H9 (cell line): Measurements from ENCODE around the gene AR. TPM values are rescaled to one million over a fixed set of nuclear protein-coding genes. Genes with fewer than 3 reads are reported as not detected.

Experiments used
- DNase-seq: peaks from one replicate; pipeline ENCODE4 v3.0.0-alpha.2; 2017
- H2AFZ ChIP-seq: one replicate; pipeline ENCODE4 v1.6.1; 2013; ENCODE audit warnings: mild to moderate bottlenecking, low read length, control low read depth, moderate library complexity
- H2AK5ac ChIP-seq: 2 replicates; pipeline ENCODE4 v1.6.1; 2013; ENCODE audit warnings: low read length, control low read depth, mixed read lengths; ENCODE audit not compliant: insufficient read length
- H2BK120ac ChIP-seq: one replicate; pipeline ENCODE4 v1.6.1; 2013; ENCODE audit warnings: low read depth, mild to moderate bottlenecking, low read length, control low read depth, inconsistent platforms; ENCODE audit not compliant: poor library complexity, severe bottlenecking
- H2BK12ac ChIP-seq: 2 replicates; pipeline ENCODE4 v1.6.1; 2013; ENCODE audit warnings: low read length, control low read depth, mixed read lengths, low read depth; ENCODE audit not compliant: insufficient read length
- H2BK15ac ChIP-seq: 2 replicates; pipeline ENCODE4 v1.6.1; 2013; ENCODE audit warnings: low read depth, low read length, control low read depth
- H2BK20ac ChIP-seq: one replicate; pipeline ENCODE4 v1.6.1; 2013; ENCODE audit warnings: low read depth, mild to moderate bottlenecking, low read length, control low read depth, inconsistent platforms; ENCODE audit not compliant: poor library complexity, severe bottlenecking
- H2BK5ac ChIP-seq: 2 replicates; pipeline ENCODE4 v1.6.1; 2013; ENCODE audit warnings: low read length, control low read depth, mixed read lengths; ENCODE audit not compliant: insufficient read length
- H3K14ac ChIP-seq: 2 replicates; pipeline ENCODE4 v1.6.1; 2013; ENCODE audit warnings: low read length, control low read depth; ENCODE audit not compliant: insufficient read depth
- H3K18ac ChIP-seq: 2 replicates; pipeline ENCODE4 v1.6.1; 2013; ENCODE audit warnings: low read depth, mild to moderate bottlenecking, mixed read lengths, low read length, control low read depth; ENCODE audit not compliant: insufficient read length
- H3K23ac ChIP-seq: 2 replicates; pipeline ENCODE4 v1.6.1; 2013; ENCODE audit warnings: low read length, control low read depth, mixed read lengths, low read depth; ENCODE audit not compliant: insufficient read length
- H3K23me2 ChIP-seq: 2 replicates; pipeline ENCODE4 v1.6.1; 2013; ENCODE audit warnings: low read depth, mild to moderate bottlenecking, mixed read lengths, low read length, control low read depth; ENCODE audit not compliant: insufficient read length, poor library complexity, severe bottlenecking
- H3K27ac ChIP-seq: 2 replicates; pipeline ENCODE4 v1.5.1; 2013; ENCODE audit warnings: low read length, control low read depth, mixed read lengths, low read depth; ENCODE audit not compliant: insufficient read length
- H3K27me3 ChIP-seq: 2 replicates; pipeline ENCODE4 v1.6.1; 2013; ENCODE audit warnings: low read length, control low read depth, inconsistent platforms; ENCODE audit not compliant: insufficient read depth
- H3K4ac ChIP-seq: 2 replicates; pipeline ENCODE4 v1.6.1; 2013; ENCODE audit warnings: low read depth, mild to moderate bottlenecking, control low read depth, inconsistent platforms, low read length, moderate library complexity
- H3K4me1 ChIP-seq: 2 replicates; pipeline ENCODE4 v1.6.1; 2013; ENCODE audit warnings: low read length, control low read depth, inconsistent platforms; ENCODE audit not compliant: insufficient read depth
- H3K4me2 ChIP-seq: 2 replicates; pipeline ENCODE4 v1.6.1; 2013; ENCODE audit warnings: low read length, control low read depth, mixed read lengths; ENCODE audit not compliant: insufficient read length, insufficient read depth
- H3K56ac ChIP-seq: 2 replicates; pipeline ENCODE4 v1.6.1; 2013; ENCODE audit warnings: low read depth, mild to moderate bottlenecking, mixed read lengths, low read length, control low read depth; ENCODE audit not compliant: insufficient read length
- H3K79me1 ChIP-seq: 2 replicates; pipeline ENCODE4 v1.6.1; 2013; ENCODE audit warnings: low read depth, mild to moderate bottlenecking, moderate library complexity, low read length, control low read depth, inconsistent platforms; ENCODE audit not compliant: insufficient read depth, poor library complexity, severe bottlenecking
- H3K79me2 ChIP-seq: 2 replicates; pipeline ENCODE4 v1.6.1; 2013; ENCODE audit warnings: low read length, control low read depth, inconsistent platforms; ENCODE audit not compliant: insufficient read depth
- H3K9ac ChIP-seq: 2 replicates; pipeline ENCODE4 v1.6.1; 2013; ENCODE audit warnings: low read length, control low read depth, mixed read lengths; ENCODE audit not compliant: insufficient read length; ENCODE audit errors: extremely low read depth
- H3K9me3 ChIP-seq: one replicate; pipeline ENCODE4 v1.6.1; 2013; ENCODE audit warnings: low read depth, low read length, inconsistent platforms; ENCODE audit not compliant: control insufficient read depth
- H3T11ph ChIP-seq: one replicate; pipeline ENCODE4 v1.6.1; 2013; ENCODE audit warnings: mild to moderate bottlenecking, low read length, control low read depth, inconsistent platforms
- H4K20me1 ChIP-seq: one replicate; pipeline ENCODE4 v1.6.1; 2013; ENCODE audit not compliant: control insufficient read depth, insufficient read length, insufficient read depth
- H4K5ac ChIP-seq: 2 replicates; pipeline ENCODE4 v1.6.1; 2013; ENCODE audit warnings: low read depth, mild to moderate bottlenecking, mixed read lengths, low read length, control low read depth; ENCODE audit not compliant: insufficient read length
- H4K8ac ChIP-seq: replicated peaks from 2 replicates; pipeline ENCODE4 v1.6.1; 2013; ENCODE audit warnings: low read length, control low read depth, mixed read lengths, low read depth; ENCODE audit not compliant: insufficient read length
- H4K91ac ChIP-seq: 2 replicates; pipeline ENCODE4 v1.6.1; 2013; ENCODE audit warnings: low read depth, mild to moderate bottlenecking, moderate library complexity, mixed read lengths, low read length, control low read depth; ENCODE audit not compliant: insufficient read length
- H3K27ac Mint-ChIP-seq, 3 experiments: 2 replicates in 2 of 3; 3 replicates in 1 of 3; pipeline ENCODE4 v1.8.0; 2020 to 2021; ENCODE audit warnings: mixed read lengths in 3 of 3, mild to moderate bottlenecking in 1 of 3, moderate library complexity in 1 of 3
- H3K27me3 Mint-ChIP-seq: 2 replicates; pipeline ENCODE4 v1.8.0; 2021; ENCODE audit warnings: low read depth, mild to moderate bottlenecking, moderate library complexity, mixed read lengths
- H3K36me3 Mint-ChIP-seq, 3 experiments: 2 replicates in 2 of 3; 3 replicates in 1 of 3; pipeline ENCODE4 v1.8.0; 2020 to 2021; ENCODE audit warnings: low read depth in 3 of 3, mixed read lengths in 3 of 3; ENCODE audit not compliant: insufficient read depth in 1 of 3
- H3K4me1 Mint-ChIP-seq, 2 experiments: 2 replicates each; pipeline ENCODE4 v1.8.0; 2020; ENCODE audit warnings: mixed read lengths in 2 of 2
- H3K4me3 Mint-ChIP-seq, 2 experiments: 2 replicates in 1 of 2; 3 replicates in 1 of 2; pipeline ENCODE4 v1.8.0; 2020 to 2021; ENCODE audit warnings: mild to moderate bottlenecking in 2 of 2, mixed read lengths in 2 of 2, moderate library complexity in 1 of 2
- H3K9me3 Mint-ChIP-seq, 2 experiments: 2 replicates in 1 of 2; 3 replicates in 1 of 2; pipeline ENCODE4 v1.8.0; 2020; ENCODE audit warnings: mild to moderate bottlenecking in 2 of 2, mixed read lengths in 2 of 2, moderate library complexity in 1 of 2
- WGBS: extraction: QIAGEN DNeasy Blood & Tissue Kit; methylation state at CpG from one replicate; pipeline ENCODE4 v1.1.7; 2013; ENCODE audit warnings: missing lambda C conversion rate, low lambda C conversion rate, mixed read lengths; ENCODE audit not compliant: insufficient read length; ENCODE audit errors: extremely low coverage; 5-methylcytosine and 5-hydroxymethylcytosine counted together
- total RNA-seq: library from RNA; stranded (reverse); gene quantifications from 2 replicates; pipeline ENCODE4 v1.2.1, GENCODE V29; 2021
- TF ChIP-seq, protein P1 (sequence below): fragments of 200-600 bp; sonication (generic); conservative IDR thresholded peaks from 3 replicates; pipeline ENCODE4 v1.8.0; 2021; ENCODE audit warnings: antibody characterized with exemption, mild to moderate bottlenecking

AR gene
- total RNA-seq, 1 experiment from 2014 or later: 3.5 TPM

GRCh38 chrX:67601771-67602170 is 58.0 kb downstream of the AR start:
- Histone ChIP-seq H2BK20ac (no peak overlapping the region), H3K4me2 (no peak overlapping the region), H3K4me1 (peaks cover 2% of the 10 kb centered on the region; the same call in 1 of the 2 replicates), H3K23ac (no peak overlapping the region), H3K4ac (no peak overlapping the region), H3K79me1 (no peaks in the 10 kb centered on the region), H2BK12ac (no peak overlapping the region), H3K9me3 (peaks cover 13% of the 10 kb centered on the region), H2BK15ac (no peak overlapping the region), H3T11ph (no peak overlapping the region), H3K18ac (no peak overlapping the region), H3K14ac (no peak overlapping the region), H3K56ac (no peak overlapping the region), H3K79me2 (no peaks in the 10 kb centered on the region), H3K9ac (no peak overlapping the region), H4K8ac (no peak overlapping the region), H4K5ac (no peak overlapping the region), H3K27me3 (no peaks in the 10 kb centered on the region), H3K23me2 (no peaks in the 10 kb centered on the region), H3K27ac (no peak overlapping the region), H4K91ac (no peak overlapping the region), H2AK5ac (no peak overlapping the region), H2BK120ac (no peak overlapping the region), H2AFZ (no peak overlapping the region), H4K20me1 (no peaks in the 10 kb centered on the region), H2BK5ac (no peak overlapping the region)
- Mint-ChIP-seq H3K9me3 (peaks cover 41 to 56% of the 10 kb centered on the region in 2 experiments), H3K27me3 (no peaks in the 10 kb centered on the region), H3K36me3 (no peaks in the 10 kb centered on the region; a peak in 1 of 7 replicates), H3K4me3 (no peak overlapping the region), H3K4me1 (peaks cover 4% of the 10 kb centered on the region in 2 experiments), H3K27ac (no peak overlapping the region)
- WGBS: no CpG with 5 or more reads among the region's 1 CpG
- TF ChIP-seq, protein P1, sequence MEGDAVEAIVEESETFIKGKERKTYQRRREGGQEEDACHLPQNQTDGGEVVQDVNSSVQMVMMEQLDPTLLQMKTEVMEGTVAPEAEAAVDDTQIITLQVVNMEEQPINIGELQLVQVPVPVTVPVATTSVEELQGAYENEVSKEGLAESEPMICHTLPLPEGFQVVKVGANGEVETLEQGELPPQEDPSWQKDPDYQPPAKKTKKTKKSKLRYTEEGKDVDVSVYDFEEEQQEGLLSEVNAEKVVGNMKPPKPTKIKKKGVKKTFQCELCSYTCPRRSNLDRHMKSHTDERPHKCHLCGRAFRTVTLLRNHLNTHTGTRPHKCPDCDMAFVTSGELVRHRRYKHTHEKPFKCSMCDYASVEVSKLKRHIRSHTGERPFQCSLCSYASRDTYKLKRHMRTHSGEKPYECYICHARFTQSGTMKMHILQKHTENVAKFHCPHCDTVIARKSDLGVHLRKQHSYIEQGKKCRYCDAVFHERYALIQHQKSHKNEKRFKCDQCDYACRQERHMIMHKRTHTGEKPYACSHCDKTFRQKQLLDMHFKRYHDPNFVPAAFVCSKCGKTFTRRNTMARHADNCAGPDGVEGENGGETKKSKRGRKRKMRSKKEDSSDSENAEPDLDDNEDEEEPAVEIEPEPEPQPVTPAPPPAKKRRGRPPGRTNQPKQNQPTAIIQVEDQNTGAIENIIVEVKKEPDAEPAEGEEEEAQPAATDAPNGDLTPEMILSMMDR: no peak
- no peak for DNase-seq
